Activated naive CD8-positive, alpha-beta T cell (primary cell): ENCODE data around the gene FNIP1.
"Not testable (repeated sequence)": the region's sequence is repeated elsewhere in the genome, so short reads cannot be mapped to it uniquely, and the experiment has no call there.

ENCODE experiments used
- H3K27ac Mint-ChIP-seq: one replicate; pipeline ENCODE4 v1.8.0; 2021; ENCODE audit warnings: mixed read lengths
- H3K27me3 Mint-ChIP-seq: one replicate; pipeline ENCODE4 v1.8.0; 2021; ENCODE audit warnings: mixed read lengths
- H3K36me3 Mint-ChIP-seq: one replicate; pipeline ENCODE4 v1.8.0; 2021; ENCODE audit warnings: mixed read lengths
- H3K4me1 Mint-ChIP-seq: one replicate; pipeline ENCODE4 v1.8.0; 2021; ENCODE audit warnings: low read depth, mixed read lengths
- H3K4me3 Mint-ChIP-seq: one replicate; pipeline ENCODE4 v1.8.0; 2021; ENCODE audit warnings: mild to moderate bottlenecking, mixed read lengths
- H3K9me3 Mint-ChIP-seq: one replicate; pipeline ENCODE4 v1.8.0; 2021; ENCODE audit warnings: low read depth, mixed read lengths

Gene FNIP1

GRCh38 chr5:131613423-131613822, 183.4 kb downstream of the FNIP1 start:
- Mint-ChIP-seq H3K27me3 (no peaks in the 10 kb centered on the region), H3K9me3 (no peaks in the 10 kb centered on the region), H3K4me1 (peaks cover 63% of the 10 kb centered on the region), H3K36me3 (peaks cover 8% of the 10 kb centered on the region), H3K4me3 (no peak overlapping the region), H3K27ac (no peak overlapping the region)

GRCh38 chr5:131611064-131611381, 185.8 kb downstream of the FNIP1 start:
- H3K27ac Mint-ChIP-seq = no peak overlapping the region
- H3K9me3 Mint-ChIP-seq = no peaks in the 10 kb centered on the region
- no peaks in the 10 kb centered on the region for H3K27me3 Mint-ChIP-seq
- no peak overlapping the region for H3K4me3 Mint-ChIP-seq
- H3K36me3 Mint-ChIP-seq = peaks cover 8% of the 10 kb centered on the region
- peaks cover 62% of the 10 kb centered on the region for H3K4me1 Mint-ChIP-seq

DNA sequence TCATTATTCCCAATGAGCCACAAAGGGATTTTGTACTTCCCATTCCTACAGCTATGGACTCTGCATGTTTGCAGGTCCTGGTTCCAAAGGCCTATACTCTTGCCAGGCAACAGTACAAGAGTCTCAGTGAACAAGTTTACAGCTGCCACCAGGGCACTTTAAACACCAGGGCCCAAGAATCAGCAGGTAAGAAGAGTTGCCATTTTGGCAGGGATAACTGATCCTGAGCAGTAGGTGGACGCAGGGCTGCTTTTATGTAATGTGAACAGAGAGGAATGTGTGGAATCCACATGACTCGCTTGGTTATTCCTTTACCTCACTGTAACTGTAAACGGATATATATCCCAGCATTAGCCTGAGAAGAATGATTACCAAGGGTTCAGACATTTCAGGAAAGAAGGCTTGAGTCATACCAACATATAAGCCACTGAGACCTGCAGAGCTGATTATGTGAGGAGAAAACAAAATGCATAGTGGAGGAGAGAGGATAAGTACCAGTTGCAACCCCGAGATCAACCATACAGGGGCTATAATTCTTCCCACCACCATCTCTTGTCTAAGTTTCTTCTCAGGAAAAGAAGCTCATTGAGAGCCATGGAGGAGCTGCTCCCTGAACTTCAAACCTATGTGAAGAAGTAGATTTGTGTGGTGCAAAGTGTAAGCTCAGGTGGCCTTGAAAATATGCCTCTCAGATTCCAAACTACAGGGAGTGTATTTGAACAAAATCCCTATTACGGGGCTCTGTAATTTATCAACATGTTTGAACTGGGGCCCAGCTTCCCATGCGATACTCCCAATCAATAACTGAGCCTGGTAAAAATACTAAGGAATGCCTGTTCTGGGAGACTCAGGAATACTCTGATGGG, 186.4 kb downstream of the FNIP1 start:
- Mint-ChIP-seq H3K27ac (no peak overlapping the region), H3K4me3 (no peak overlapping the region), H3K9me3 (no peaks in the 10 kb centered on the region), H3K27me3 (no peaks in the 10 kb centered on the region), H3K4me1 (peaks cover 62% of the 10 kb centered on the region), H3K36me3 (peaks cover 6% of the 10 kb centered on the region)

GRCh38 chr5:131609774-131610173, 187.0 kb downstream of the FNIP1 start:
- peaks cover 61% of the 10 kb centered on the region for H3K4me1 Mint-ChIP-seq
- no peaks in the 10 kb centered on the region for H3K27me3 Mint-ChIP-seq
- no peak overlapping the region for H3K4me3 Mint-ChIP-seq
- H3K9me3 Mint-ChIP-seq = no peaks in the 10 kb centered on the region
- no peak overlapping the region for H3K27ac Mint-ChIP-seq
- peaks cover 6% of the 10 kb centered on the region for H3K36me3 Mint-ChIP-seq

DNA sequence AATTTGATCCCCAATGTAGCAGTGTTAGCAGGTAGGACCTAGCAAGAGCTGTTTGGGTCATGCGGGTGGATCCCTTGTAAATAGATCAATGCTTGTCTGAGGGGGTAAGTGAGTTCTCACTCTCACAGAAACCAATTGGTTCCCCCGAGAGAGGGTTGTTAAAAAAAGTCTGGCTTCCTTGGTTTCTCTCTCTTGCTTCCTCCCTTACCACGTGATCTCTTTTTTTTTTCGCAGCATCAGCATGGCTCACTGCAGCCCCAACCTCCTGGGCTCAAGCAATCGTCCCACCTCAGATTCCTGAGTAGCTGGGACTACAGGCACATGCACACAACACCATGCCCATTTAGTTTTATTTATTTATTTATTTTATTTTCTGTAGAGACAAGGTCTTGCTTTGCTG, 188.2 kb downstream of the FNIP1 start:
- Mint-ChIP-seq H3K4me1 (peaks cover 63% of the 10 kb centered on the region), H3K36me3 (peaks cover 6% of the 10 kb centered on the region), H3K4me3 (peak overlapping the region; percentile 39), H3K9me3 (no peaks in the 10 kb centered on the region), H3K27me3 (no peaks in the 10 kb centered on the region), H3K27ac (peak overlapping the region; percentile 31)

DNA sequence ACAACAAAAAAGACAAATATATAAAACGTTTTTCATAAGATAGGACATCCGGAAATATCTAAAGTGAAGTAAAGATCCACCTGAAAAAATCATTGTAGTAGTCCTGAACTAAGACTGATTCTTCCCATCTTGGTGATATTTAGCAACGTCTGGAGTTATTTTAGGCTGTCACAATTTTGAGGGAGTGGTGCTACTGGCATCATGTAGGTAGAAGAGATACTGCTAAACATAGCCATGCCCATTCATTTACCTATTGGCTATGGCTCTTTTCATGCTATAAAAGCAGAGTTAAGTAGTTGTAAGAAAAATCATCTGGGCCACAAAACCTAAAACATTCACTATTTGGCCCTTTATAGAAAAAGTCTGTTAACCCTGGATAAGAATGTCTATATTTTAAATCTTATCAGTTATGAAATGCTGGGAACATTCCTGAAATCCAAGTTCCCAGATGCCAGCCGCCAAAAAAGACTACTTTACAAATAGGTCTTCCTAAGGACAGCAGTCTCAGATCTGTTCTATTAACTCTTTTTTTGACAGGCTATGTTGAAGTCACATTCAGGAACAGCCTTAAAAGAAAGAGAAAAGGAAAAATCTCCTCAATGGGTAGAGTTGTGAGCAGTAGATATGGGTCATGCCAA, 188.8 kb downstream of the FNIP1 start:
- Mint-ChIP-seq H3K27ac (peak overlapping the region; percentile 31), H3K27me3 (no peaks in the 10 kb centered on the region), H3K4me1 (peaks cover 62% of the 10 kb centered on the region), H3K36me3 (peaks cover 6% of the 10 kb centered on the region), H3K9me3 (no peaks in the 10 kb centered on the region), H3K4me3 (peak overlapping the region; percentile 39)

- no peak overlapping the region for H3K4me3 Mint-ChIP-seq
- H3K36me3 Mint-ChIP-seq = peaks cover 6% of the 10 kb centered on the region
- peaks cover 62% of the 10 kb centered on the region for H3K4me1 Mint-ChIP-seq
- H3K9me3 Mint-ChIP-seq = no peaks in the 10 kb centered on the region
- H3K27me3 Mint-ChIP-seq = no peaks in the 10 kb centered on the region
- H3K27ac Mint-ChIP-seq = no peak overlapping the region
Measured at GRCh38 chr5:131607418-131607817, 189.4 kb downstream of the FNIP1 start.

- peaks cover 51% of the 10 kb centered on the region for H3K4me1 Mint-ChIP-seq
- H3K27me3 Mint-ChIP-seq = no peaks in the 10 kb centered on the region
- H3K36me3 Mint-ChIP-seq = peaks cover 11% of the 10 kb centered on the region
- H3K27ac Mint-ChIP-seq = no peak overlapping the region
- no peak overlapping the region for H3K4me3 Mint-ChIP-seq
- no peaks in the 10 kb centered on the region for H3K9me3 Mint-ChIP-seq
Measured at GRCh38 chr5:131605086-131605485, 191.7 kb downstream of the FNIP1 start.

GRCh38 chr5:131595088-131596033, 201.5 kb downstream of the FNIP1 start:
- peak overlapping the region; percentile 56 for H3K4me3 Mint-ChIP-seq
- H3K27me3 Mint-ChIP-seq = no peaks in the 10 kb centered on the region
- H3K4me1 Mint-ChIP-seq = peaks cover 66% of the 10 kb centered on the region
- no peaks in the 10 kb centered on the region for H3K9me3 Mint-ChIP-seq
- H3K36me3 Mint-ChIP-seq = peaks cover 3% of the 10 kb centered on the region
- peak overlapping the region; percentile 70 for H3K27ac Mint-ChIP-seq

DNA sequence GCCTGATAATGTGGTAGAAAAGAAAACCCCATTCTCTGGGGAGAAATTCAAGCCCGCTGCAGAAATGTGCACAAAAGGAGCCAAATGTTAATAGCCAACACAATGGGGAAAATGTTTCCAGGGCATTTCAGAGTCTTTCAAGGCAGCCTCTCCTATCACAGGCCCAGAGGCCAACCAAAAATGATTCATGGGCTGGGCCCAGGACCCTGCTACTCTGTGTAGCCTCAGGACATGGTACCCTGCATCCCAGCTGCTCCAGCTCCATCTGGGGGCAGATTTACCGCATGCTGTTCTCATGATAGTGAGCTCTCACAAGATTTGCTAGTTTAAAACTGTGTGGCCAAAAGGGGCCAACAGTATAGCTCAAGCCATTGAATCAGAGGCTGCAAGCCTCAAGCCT, 202.9 kb downstream of the FNIP1 start:
- Mint-ChIP-seq H3K4me1 (peaks cover 68% of the 10 kb centered on the region), H3K36me3 (no peaks in the 10 kb centered on the region), H3K9me3 (no peaks in the 10 kb centered on the region), H3K27ac (peak overlapping the region; percentile 70), H3K4me3 (no peak overlapping the region), H3K27me3 (no peaks in the 10 kb centered on the region)

DNA sequence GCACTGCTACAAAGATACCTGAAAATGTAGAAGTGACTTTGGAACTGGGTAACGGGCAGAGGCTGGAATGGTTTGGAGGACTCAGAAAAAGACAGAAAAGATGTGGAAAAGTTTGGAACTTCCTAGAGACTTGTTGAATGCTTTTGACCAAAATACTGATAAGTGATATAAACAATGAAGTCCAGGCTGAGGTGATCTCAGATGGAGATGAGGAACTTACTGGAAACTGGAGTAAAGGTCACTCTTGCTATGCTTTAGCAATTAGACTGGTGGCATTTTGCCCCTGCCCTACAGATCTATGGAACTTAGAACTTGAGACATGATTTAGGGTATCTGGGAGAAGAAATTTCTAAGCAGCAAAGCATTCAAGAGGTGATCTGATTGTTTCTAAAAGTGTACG, 203.4 kb downstream of the FNIP1 start:
- Mint-ChIP-seq H3K27ac (peak overlapping the region; percentile 70), H3K4me1 (peaks cover 65% of the 10 kb centered on the region)
- not testable (repeated sequence) for H3K4me3 Mint-ChIP-seq, H3K9me3 Mint-ChIP-seq, H3K27me3 Mint-ChIP-seq, H3K36me3 Mint-ChIP-seq
